Hematopoietic multipotent progenitor cell treated with erythropoietin and hydrocortisone succinate and interleukin-3 and kit ligand, for 8 days (in vitro differentiated cells): ENCODE measurements around the gene SLCO2B1.

Experiments used
- DNase-seq: peaks from one replicate; pipeline ENCODE4 v3.0.0-alpha.2; 2015

The SLCO2B1 gene

DNA sequence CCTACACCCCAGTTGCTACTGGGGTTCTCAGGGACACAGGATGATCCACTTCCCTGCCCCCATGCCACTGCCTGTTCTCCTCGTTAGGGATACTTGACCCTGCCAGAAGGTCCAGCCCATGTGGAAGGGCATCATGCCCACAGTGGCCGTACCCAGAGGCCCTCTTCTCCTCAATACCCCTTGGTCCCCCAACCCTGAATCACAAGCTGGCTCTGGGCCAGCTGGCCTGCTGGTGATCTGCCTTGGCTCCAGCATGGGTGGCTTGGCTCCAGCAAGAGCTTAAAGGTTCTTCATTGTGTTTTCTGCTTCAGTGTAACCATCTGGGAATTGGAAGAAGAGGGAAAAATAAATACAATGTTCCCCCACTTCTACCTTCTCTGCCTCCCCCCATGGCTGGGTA, 78.6 kb downstream of the SLCO2B1 start:
- no peak for DNase-seq

DNA sequence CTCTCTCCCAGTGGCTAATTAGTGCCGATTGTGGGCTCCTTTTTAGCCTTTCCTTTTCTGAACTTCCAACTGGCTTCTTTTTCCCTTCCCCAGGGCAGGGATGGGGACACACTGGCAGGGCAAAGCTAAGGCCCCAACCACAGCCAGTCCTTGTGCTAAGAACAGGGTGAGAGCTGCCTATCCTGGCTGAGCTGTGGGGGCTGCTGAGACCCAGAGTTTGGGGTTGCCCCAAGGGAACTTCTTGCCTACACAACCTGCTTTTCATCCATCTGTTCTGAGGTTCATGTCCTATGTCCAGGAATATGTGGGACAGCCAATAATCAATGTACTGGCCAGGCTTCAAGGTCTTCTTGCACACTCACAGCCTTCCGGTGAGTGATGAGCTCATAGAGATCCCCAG, 79.7 kb downstream of the SLCO2B1 start:
- no peak for DNase-seq

DNA sequence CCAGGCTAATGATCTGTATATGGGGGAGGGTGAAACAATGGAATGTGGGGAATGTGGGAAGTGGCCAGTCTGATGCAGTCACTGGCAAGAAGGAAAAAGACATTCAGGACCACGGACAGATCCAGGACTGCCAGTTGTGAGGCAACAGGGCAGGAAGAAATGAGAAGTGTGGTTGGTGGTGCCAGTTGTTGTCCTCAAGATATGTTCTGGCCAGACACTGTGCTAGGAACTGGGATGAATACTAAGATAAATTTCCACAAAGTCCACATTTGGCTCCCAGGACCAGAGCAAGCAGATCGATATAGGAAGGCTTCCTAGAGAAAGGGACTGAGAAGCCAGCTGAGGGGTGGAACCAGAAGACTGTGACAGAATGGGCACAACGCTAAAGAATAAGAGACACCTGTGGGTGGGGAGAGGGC, 82.9 kb downstream of the SLCO2B1 start:
- DNase-seq = peak; percentile 53

DNA sequence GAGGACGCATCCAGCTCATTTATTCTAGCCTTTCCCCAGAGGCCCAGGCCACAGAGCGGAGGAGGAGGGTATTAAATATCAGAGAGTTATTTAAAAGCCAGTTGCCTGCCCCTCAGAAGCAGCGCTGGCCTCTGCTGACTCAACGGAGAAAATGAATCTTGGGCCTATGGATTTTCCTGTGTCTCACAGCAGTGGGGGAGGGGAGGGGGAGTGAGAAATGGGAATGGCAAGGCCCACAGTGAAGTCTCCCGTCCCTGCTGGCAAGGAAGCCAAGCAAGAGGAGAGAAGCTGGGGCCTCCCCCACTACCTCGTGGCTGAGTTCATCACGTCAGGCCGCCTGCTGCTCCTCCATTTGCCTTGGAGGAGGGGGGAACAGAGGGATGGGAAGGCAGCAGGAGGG, 85.2 kb downstream of the SLCO2B1 start:
- no peak for DNase-seq

DNA sequence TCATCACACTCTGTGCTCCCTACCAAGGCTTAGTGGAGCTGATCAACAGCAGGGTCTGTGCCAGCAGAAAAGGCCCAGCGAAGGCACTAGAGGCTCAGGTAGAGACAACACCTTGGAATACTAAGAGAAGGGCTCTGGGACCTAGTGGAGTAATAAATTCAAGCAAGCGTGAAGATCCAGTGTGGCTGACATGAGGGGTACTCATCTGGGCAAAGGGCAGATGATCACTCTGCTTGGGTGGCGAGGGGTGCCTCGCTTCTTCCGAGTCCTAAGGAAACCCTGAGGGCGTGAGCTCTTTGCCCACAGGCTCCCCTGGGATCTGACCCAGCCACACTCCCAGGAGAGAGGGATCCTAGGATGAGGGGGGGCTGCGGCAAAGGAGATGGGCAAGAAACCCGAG, 86.1 kb downstream of the SLCO2B1 start:
- DNase-seq = no peak

DNA sequence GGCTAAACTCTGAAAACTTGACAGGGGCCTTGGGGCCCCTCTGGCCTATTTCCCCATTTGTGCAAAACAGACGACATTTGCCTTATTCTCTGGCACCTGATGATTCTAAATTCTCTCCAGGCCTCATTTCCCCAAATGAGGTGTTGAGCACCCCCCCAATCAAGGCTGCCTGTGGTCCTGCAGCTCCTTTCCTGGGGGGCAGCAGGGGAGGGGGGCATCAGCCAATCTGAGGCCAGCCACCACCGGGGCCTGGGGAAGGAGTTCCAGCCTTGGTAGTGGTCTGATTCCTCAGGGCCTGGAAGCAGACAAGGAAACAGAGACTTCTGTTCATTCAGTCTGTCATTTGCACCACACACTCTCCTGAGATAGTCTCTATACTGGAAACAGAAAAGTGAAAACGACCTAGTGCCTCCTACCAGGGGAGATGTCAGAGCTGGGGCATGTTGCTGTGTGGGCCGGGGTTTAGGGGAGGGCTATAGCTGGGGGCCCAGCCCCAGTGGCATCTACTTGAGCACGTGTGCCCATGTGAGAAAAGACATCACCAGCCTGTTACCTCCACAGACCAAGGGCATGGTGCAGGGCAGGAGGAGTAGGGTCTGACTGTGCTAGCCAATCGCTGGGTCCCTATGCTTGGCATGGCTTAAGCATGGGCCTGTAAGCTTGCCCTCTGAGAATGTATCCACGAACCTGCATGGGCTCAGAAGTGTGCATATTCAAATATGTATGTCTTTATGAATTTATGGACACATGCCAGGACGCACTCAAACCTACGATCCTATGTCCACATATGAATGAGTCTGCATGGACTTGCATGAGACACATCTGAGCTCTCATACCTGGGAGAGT, 87.9 kb downstream of the SLCO2B1 start:
- DNase-seq = no peak

DNA sequence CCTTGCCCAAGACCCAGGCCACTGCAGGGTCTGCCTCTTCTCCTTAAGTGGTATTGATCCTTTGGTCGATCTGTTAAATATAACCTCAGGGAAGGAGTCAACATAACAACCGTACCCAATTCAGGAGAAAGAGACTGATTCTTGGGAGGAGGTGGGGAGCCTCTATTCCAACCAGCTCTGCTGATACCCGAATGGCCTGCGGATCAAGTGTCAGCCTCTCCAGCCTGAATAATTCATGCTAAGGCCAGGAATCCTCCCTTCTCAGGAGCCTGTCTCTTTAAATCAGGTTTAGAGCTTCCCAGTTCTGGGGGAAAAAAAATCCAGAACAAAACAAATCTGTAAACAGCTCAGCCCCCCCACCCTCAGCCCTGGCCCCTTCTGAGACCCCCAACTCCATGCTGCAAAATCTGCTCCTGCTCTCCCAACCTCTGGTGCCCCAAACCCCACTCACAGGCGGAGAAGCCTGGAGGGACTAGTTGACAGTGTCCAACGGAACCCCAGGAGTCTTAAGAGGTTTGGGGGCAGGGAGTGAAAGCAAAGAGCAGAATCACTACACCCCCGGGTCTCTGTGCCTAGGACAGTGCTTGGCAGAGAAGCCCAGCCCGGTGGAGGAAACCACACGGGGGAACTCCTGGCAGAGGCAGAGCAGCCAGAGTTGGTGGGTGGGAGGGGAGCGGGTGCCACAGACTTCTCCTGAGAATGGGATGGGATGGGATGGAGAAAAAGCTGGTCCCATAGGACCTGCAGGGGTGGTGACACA, 88.8 kb downstream of the SLCO2B1 start:
- DNase-seq = no peak

DNA sequence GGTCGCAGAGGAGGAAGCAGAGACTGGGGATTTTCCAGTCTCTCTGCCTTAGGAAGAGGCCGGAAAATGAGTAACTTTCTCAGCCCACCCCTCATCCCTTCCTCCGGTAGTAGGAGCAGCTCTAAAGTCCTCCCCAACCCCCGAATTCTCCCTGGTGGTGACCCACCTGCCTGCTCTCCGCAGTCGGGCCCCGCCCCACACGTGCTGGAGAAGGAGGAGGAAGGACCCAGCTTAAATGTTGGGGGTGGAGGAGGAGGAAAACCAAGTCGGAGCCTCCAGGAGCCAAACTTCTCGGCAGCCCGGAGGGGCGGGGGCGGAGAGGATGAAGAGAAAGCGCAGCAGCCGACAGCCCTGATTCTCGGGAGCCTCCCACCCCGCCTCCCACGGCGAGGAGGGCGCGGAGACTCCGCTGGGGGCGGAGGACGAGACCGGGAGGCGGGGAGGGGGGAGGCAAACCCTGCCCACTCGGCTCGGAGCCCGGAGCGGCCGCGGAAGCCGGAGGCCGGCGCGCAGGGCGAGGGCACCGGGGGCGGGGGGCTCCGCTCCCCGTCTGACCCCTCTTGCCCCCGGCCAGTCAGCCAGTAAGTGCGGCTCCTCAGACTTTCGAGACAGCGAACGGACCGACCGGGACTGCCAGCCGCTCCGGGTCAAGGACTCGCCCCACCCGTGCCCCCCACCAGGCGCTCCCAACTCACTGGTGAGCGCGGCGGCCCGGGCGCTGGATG, 89.6 kb downstream of the SLCO2B1 start, which contains the start of gene TPBGL:
TSS of gene TPBGL (plus strand) at position 464 of the 725 bp plus-strand sequence. CDS start 276 bp downstream, outside the sequence.
- DNase-seq = no peak

DNA sequence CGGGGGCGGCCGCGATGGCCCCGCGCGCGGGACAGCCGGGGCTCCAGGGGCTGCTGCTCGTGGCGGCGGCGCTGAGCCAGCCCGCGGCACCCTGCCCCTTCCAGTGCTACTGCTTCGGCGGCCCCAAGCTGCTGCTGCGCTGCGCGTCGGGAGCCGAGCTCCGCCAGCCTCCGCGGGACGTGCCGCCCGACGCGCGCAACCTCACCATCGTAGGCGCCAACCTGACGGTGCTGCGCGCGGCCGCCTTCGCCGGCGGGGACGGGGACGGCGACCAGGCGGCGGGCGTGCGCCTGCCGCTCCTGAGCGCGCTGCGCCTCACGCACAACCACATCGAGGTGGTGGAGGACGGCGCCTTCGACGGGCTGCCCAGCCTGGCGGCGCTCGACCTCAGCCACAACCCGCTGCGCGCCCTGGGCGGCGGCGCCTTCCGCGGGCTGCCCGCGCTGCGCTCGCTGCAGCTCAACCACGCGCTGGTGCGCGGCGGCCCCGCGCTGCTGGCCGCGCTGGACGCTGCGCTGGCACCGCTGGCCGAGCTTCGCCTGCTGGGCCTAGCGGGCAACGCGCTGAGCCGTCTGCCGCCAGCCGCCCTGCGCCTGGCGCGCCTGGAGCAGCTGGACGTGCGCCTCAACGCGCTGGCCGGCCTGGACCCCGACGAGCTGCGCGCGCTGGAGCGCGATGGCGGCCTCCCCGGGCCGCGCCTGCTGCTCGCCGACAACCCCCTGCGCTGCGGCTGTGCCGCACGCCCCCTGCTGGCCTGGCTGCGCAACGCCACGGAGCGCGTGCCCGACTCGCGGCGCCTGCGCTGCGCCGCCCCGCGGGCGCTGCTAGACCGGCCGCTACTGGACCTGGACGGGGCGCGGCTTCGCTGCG, 90.4 kb downstream of the SLCO2B1 start:
- peak; percentile 77 for DNase-seq

DNA sequence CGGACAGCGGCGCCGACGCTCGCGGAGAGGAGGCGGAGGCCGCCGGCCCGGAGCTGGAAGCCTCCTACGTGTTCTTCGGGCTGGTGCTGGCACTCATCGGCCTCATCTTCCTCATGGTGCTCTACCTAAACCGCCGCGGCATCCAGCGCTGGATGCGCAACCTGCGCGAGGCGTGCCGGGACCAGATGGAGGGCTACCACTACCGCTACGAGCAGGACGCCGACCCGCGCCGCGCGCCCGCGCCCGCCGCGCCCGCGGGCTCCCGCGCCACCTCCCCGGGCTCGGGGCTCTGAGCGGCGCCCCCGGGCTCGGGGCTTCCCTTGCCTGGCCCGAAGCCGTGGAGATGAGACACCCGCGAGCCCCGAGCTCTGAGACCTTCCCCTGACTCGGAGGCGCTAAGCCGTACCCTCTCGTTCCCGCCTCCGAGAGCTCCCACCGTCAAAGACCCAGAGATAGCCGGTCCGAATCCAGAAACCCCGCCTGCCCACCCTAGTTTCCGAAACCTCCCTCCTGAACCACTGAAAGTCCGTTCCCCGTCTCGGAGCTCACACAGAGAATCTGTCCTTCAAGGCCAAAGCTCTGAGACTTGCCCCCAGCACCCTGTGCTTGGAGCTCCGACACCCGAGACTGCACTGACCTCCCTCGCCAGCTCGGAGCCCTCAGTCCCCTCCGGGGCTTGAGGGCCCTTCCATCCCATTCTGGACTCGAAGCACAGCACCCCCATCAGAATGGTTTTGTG, 91.2 kb downstream of the SLCO2B1 start:
- DNase-seq = no peak

DNA sequence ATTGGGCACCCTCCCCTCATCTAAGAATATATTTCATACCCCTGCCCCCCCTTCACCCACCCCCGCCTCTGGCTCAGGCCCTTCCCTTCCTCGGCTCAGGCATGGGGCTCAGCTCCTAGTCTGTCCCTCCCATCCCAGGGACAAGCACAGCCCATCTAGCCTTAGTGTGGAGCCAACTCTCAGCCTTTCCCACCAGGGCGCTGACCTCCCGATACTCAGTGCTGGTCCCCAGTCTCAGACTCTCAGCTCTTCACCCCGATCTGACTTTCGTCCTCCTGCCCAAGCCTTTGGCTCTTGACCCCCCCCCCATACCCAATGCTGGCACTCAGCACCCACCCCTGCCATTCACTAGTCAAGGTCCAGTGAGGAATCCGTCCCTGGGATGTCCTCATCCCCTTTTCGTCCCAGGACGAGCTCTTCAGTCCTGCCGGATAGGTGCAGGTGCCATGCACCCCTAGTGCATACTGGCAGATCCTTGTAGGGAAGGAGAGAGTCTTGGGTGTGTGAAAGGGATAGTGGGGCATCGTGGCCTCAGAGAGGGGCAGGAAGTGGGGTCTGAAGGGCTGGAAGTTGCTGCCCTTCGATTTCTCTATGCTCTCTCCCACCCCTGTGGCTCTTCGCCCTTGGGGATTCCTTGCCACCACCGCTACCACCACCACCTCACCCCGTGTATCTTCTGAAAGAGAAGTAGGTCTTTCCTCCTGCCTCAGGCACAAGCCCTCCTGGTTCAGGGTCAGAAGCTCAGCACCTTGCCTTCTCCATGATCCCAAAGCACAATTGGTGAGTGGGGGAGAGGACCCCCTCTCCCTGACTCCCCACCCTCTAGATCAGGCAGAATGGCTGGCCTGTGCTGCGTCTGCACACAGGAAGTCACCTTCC, 92.1 kb downstream of the SLCO2B1 start:
- DNase-seq = no peak

DNA sequence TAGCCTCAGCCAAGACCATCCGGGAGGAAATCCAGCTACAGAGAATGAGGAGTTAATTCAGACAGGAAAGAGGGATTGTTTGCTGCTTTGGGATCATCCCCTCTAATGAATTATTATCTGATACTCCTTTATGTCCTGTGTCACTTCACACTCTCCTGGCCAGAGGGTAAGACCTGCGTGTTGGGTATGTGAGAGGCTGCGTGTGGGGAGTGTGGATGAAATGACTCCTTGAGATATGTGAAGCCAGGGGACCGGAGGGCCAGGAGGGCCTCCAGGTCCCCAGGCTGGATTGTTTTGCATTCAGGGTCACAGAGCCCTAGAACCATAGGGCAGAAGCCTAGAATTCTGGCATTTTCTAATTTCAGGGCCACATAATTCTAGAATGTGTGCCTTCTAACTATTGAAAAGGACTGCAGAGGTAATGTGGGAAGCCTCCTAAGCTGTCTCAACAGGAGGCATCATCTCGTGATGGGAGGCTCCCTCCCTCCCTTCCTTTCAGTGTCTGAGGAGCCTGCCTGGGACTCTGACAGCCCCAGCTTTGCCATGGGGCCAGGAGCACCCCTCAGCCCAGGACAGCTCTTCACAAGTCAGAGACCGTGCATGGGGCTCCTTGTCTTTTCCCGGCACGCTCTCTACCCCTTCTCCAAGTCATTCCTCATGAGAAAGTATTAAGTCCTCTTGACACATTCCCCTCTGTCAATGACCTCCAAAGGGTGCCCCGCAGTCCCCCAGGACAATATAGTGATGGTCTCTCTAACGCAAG, 93.3 kb downstream of the SLCO2B1 start:
- no peak for DNase-seq

DNA sequence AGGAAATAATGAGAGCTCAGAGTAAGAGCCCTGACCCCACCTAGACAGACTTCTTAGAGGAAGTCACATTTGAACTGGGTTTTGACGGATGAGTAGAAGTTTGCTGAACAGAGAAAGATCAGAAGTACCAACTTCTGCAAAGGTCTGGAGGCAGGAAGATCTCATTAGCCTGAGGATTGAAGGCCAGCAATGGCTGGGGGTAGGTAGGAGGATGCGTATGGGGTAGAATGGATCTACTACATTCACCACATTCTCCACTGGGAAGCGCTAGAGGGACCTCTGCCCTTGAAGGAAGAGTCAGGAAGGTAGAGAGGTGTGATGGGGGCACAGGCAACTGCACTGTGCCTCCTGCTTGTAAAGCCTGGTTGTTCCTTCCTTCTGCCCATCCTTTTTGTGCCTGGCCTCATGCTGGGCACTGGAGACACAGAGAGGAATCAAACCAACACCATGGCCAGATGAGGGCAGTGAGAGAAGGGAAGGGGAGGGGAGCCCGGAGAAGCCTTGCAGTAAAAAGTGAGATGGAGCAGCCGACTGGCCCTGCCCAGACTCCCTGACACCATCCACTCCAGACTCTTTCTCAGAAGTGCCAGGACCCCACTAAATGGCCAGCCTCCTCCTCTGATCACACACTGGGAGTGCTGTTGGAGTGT, 94.6 kb downstream of the SLCO2B1 start:
- no peak for DNase-seq

DNA sequence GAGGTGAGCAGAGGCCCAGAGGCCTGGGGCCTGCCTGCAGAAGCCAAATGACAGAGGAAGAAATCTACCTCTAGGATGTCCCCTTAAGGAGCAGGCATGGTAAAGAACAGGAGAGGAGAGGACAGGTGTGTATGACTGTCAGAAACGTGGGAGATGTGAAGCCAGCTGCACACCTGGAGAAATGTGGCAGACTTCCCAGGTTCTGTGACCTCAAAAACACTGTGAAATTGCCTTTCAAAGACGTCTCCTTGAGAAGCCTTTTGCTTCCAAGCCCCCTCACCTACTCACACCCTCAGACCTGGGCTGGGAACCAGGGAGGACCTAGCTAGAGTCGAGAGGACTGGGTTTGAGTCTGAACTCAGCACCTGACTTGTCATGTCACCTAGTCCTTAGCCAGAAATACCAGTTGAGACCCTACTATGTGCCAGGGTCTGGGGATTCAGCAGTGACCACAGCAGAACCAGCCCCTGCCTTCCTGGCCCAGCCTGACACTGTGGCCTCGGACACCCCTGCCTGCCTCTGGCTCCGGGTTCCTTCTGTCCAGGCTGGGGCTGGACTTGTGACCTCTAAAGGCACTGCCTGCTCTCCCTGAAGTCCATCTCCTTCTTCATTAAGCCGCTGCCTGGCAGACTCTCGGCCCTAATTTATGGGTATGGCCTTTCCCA, 95.2 kb downstream of the SLCO2B1 start:
- no peak for DNase-seq

DNA sequence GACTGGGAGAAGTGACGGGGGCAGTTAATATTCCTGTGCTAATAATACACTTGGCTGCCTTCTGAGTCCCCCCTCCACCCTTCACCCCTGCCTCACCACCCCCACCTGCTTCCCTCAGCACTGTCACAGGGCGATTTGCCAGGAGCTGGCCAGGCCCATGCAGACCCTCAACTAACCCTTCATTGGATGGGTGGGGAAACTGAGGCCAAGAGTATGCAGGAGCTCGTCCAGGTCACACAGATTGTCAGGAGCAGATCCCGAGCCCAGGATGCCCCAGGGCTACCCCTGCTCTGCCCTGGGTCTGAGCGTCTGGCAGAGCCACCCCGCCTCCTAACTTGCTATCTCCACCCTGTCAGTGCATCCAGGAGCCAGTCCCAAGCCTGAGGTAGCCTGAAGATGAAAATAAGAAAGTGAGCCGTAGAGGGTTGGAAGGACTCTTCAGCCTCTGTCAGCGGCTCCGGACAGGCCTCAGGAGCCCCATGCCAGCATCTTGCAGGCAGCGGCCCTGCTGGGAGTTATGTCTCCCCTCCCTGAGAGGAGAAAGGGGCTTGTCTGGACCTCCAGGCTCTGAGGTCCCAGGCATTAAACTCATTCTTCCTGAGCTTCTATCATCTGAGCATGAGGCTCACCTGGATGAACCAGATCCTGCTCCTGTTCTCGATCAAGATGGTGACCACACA, 95.9 kb downstream of the SLCO2B1 start:
- no peak for DNase-seq

DNA sequence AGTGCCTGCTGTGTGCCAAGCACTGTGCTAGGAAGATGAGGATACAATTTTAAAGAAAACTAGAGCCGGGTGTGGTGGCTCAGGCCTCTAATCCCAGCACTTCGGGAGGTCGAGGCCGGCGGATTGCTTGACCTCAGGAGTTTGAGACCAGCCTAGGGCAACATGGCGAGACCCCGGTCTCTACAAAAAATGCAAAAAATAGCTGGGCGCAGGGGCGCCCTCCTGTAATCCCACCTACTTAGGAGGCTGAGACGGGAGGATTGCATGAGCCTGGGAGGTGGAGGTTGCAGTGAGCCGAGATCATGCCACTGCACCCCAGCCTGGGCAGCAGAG, 98.0 kb downstream of the SLCO2B1 start:
- DNase-seq = no peak

DNA sequence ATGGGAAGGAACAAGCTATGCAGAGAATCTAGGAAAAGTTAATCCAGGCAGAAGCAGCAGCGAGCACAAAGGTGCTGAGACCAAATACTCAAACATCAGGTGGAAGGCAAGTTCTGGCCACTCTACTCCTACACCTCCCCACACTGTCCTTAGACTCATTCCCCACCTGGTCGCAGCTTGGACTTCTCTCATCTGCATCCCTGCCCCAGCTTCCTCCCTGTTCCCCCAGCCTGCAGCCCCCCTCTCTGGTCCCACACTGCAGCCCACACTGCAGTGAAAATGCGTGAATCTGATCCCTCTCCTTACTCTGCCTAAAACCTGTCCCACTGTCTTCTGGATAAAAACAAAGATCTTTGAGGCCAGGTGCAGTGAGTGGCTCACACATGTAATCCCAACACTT, 98.8 kb downstream of the SLCO2B1 start:
- no peak for DNase-seq

DNA sequence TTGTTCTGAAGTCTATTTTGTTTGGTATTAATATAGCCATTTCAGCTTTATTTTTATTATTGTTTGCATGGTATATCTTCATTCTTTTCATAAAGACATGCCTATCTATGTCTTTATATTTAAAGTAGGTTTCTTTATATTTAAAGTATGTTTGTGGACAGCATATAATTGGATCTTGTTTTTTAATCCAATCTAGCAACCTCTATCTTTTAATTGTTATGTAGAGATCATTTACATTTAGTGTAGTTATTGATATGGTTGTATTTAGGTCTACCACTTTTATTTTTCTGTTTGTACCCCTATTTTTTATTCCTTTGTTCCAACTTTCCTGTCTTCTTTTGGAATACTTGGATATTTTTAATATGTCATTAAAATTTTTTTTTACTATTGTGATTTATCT, 103.4 kb downstream of the SLCO2B1 start:
- DNase-seq = no peak
